Measurements from ENCODE around the gene ARHGDIA.

Gene ARHGDIA

DNA sequence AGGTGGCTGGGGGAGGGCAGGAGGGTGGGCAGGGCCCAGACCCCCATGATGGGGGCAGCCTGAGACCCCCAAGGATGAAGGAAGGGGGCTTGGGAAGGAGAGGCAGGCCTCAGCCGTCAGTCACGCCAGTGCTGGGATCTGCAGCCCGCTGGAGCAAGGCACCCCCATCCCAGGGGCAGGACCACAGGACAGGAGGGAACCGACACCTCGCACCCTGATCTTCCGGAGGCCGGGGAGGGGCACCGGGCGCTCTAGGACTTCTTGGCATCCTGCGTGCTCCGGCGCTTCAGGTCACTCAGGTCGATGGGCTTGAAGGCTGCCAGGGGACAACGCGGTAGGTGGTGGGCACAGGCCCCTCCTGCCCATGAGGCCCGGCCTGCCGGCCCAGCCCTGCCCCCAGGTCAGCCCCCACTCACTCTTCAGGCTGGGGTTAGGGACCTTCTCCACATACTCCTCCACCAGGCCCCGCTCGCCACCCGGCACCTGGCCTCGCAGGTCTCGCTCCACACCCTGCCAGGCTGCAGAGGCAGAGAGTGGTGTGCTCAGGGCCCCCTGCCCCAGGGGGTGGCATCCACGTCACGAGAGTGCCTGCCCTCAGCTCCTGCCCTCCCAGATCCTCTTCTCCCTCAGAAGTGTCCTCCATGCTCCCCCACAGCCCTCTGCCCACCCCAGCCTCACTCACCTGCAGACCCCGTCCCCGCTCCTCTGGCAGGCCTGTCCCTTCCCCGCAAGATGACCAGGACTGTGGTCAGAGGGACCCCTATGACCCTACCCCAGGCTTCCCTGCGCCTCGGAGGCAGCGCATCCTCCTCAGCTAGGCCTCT is 47.9 kb downstream of the ARHGDIA start:
- no peak for FAIRE-seq

DNA sequence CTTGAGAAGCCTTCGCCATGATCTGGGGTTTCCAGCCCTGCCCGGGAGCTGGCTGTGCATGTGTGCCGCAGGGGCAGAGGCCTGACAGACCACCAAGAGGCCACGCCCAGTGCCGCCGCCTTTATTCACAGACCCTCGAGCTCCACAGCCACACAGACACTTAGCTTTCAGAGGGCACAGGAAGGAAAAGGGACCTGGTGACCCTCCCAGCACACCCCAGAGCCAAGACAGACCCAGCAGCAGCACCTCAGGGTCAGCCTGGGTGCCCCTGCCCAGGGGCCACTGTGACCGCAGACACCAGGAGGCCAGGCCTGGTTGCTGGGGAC is 48.9 kb downstream of the ARHGDIA start:
- FAIRE-seq: no peak

DNA sequence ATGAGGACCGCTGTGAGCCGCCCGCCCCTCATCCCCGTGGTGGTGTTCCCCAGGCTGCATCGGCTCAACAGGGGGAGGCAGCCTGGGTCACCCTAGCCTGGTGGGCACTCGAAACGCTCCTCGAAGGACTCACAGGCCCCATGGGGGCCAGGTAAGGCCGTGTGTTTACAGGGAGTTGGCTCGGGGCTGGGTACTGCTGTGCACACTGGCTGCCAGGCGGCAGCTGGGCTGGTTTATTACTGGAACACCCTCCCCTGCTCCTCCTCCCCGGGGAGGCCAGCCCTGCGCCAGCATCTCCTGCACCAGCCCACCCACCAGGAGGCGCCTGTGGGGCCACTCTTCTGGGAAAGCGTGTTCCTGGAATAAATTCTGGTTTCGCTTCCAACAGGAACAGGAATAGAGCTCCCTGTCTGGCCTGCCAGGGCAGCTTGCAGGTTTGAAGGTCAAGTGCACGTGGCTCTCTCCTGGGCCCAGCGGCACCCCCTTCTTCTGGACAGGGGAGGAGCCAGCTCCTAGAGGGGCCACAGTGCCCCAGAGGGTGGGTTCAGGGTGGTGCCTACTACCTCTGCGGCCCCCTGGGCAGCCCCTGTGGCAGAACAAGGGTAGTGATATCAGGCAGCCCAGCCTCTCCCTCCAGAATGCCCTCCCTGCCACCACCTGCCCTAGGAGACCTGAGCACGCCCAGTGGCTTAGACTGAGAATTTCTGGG is 49.4 kb downstream of the ARHGDIA start:
- FAIRE-seq: no peak

DNA sequence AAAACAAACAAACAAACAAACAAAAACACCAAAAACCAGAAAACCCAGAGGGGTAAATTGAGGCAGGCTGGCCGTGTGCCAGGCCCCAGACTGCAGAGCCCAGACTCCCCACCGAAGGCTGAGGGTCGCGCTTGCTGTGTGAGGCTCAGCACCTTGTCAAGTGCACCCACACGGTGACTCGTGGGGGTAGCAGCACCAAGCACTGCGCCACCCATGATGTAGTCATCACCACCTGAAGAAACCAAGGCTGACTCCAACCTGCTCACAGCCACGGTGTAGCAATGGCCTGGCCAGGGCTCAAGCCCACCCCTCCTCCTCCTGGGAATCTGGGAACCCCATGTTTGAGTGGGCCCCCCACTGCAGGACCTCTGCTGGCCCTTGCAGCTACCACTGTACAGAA is 50.0 kb downstream of the ARHGDIA start:
- no peak for FAIRE-seq

DNA sequence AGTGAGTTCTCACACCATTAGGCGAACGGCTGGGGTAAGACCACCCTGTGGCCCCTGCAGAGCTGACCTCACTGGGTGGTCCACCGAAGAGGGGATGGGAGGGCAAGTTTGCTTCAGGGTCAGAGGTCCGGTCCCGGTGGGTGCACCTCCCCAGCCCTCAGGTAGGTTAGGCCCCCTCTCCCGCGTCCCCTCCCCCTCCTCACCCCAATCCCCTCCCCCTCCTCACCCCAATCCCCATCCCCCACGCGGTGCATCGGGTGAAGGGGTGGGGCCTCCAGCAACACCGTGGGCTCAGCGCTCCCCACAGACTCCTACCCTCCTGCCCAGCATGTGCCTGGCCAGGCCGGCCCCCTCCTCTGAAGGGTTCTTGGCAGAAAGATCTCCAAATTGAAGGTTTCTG is 51.4 kb downstream of the ARHGDIA start:
- FAIRE-seq: no peak

DNA sequence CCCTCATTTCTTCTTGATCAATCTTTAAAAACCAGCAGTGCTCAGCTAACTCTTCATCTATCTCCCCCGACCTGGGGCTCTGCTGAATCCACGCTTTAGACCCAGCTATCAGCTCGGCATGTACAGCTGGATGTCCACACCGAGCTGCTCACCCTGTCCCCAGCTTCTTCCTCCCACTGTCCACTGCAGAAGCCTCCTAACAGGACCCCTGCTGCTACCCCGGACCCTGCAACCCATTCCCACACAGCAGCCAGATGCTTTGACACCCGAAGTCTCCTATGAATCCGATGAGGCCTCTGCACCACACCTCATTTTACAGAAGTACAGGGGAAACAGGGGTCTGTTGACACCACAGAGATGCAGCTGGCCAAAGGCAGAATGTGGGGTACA is 53.4 kb downstream of the ARHGDIA start:
- no peak for FAIRE-seq

Measured in G401.6 (cell line).